ENCODE measurements around the gene EIF2A. TPM values are rescaled to one million over a fixed set of nuclear protein-coding genes. Genes with fewer than 3 reads are reported as not detected.
"Not testable (repeated sequence)": the region's sequence is repeated elsewhere in the genome, so short reads cannot be mapped to it uniquely, and the experiment has no call there.

The EIF2A gene
- 136 and 149 TPM in 2 replicates for total RNA-seq

GRCh38 chr3:150546226-150547044 lies at the start of gene EIF2A, which contains the start of gene SERP1:
EIF2A (plus strand) TSS chr3:150546787; CDS start chr3:150546803, 16 bp downstream.
SERP1 (minus strand) TSS chr3:150546496; CDS start chr3:150546135, 361 bp downstream.
- peak within 1 kb of the TSS; percentile 90 for H3K4me3 ChIP-seq (ENCODE audit: low read depth, low read length)
- H3K27me3 ChIP-seq (ENCODE audit: control insufficient read depth, insufficient read depth, low read length) = no peaks in the 10 kb centered on the region
- DNase-seq (ENCODE audit: low read depth) = peak; percentile 94
- peaks cover 1% of the 10 kb centered on the region for H3K36me3 ChIP-seq (ENCODE audit: control insufficient read depth, insufficient read depth, low read length)
- no peak for TF ChIP-seq CTCF (IDR thresholded peaks at IDR 0.05; ENCODE audit: insufficient read depth, low read length, poor library complexity, severe bottlenecking)

GRCh38 chr3:150497956-150498355 lies 48.6 kb upstream of the EIF2A start:
- DNase-seq (ENCODE audit: low read depth) = no peak
- H3K4me3 ChIP-seq (ENCODE audit: low read depth, low read length) = no peak overlapping the region
- no peaks in the 10 kb centered on the region for H3K27me3 ChIP-seq (ENCODE audit: control insufficient read depth, insufficient read depth, low read length)
- no peak for TF ChIP-seq CTCF (IDR thresholded peaks at IDR 0.05; ENCODE audit: insufficient read depth, low read length, poor library complexity, severe bottlenecking)
- H3K36me3 ChIP-seq (ENCODE audit: control insufficient read depth, insufficient read depth, low read length) = no peaks in the 10 kb centered on the region

- H3K27me3 ChIP-seq (ENCODE audit: control insufficient read depth, insufficient read depth, low read length); H3K4me3 ChIP-seq (ENCODE audit: low read depth, low read length); H3K36me3 ChIP-seq (ENCODE audit: control insufficient read depth, insufficient read depth, low read length); DNase-seq (ENCODE audit: low read depth): not testable (repeated sequence)
Measured at GRCh38 chr3:150500960-150501359, 45.6 kb upstream of the EIF2A start.

GRCh38 chr3:150503402-150504099 lies 43.0 kb upstream of the EIF2A start:
- no peak for DNase-seq (ENCODE audit: low read depth)
- Histone ChIP-seq H3K36me3 (ENCODE audit: control insufficient read depth, insufficient read depth, low read length) (no peaks in the 10 kb centered on the region), H3K27me3 (ENCODE audit: control insufficient read depth, insufficient read depth, low read length) (no peaks in the 10 kb centered on the region), H3K4me3 (ENCODE audit: low read depth, low read length) (no peak overlapping the region)
- TF ChIP-seq CTCF (IDR thresholded peaks at IDR 0.05; ENCODE audit: insufficient read depth, low read length, poor library complexity, severe bottlenecking) = no peak

- no peak overlapping the region for H3K4me3 ChIP-seq (ENCODE audit: low read depth, low read length)
Measured at GRCh38 chr3:150504483-150504882, 42.1 kb upstream of the EIF2A start.

More at GRCh38 chr3:150504483-150504882, 42.1 kb upstream of the EIF2A start:
- Histone ChIP-seq H3K36me3 (ENCODE audit: control insufficient read depth, insufficient read depth, low read length) (no peaks in the 10 kb centered on the region), H3K27me3 (ENCODE audit: control insufficient read depth, insufficient read depth, low read length) (no peaks in the 10 kb centered on the region)
- DNase-seq (ENCODE audit: low read depth) = no peak
- TF ChIP-seq CTCF (IDR thresholded peaks at IDR 0.05; ENCODE audit: insufficient read depth, low read length, poor library complexity, severe bottlenecking) = no peak

Measured in kidney epithelial cell (primary cell).